IPS-NIHi7 (cell line): Measurements from ENCODE around the gene CRTAC1.

Experiments
- DNase-seq: peaks from one replicate; pipeline ENCODE4 v3.0.0; 2012; ENCODE audit warnings: mixed read lengths; ENCODE audit errors: extremely low spot score

CRTAC1 gene

GRCh38 chr10:97898429-97898828, 132.0 kb downstream of the CRTAC1 start:
- no peak for DNase-seq

- no peak for DNase-seq
These were observed 133.6 kb downstream of the CRTAC1 start for GRCh38 chr10:97896756-97897358.

- DNase-seq, result no peak
These were observed 134.5 kb downstream of the CRTAC1 start for GRCh38 chr10:97895915-97896314.

GRCh38 chr10:97895084-97895483, 135.3 kb downstream of the CRTAC1 start:
- DNase-seq, result no peak

GRCh38 chr10:97894092-97894491, 136.3 kb downstream of the CRTAC1 start:
- DNase-seq, result no peak

- DNase-seq, result no peak
These were observed 137.5 kb downstream of the CRTAC1 start for GRCh38 chr10:97892939-97893338.

GRCh38 chr10:97892506-97892905, 137.9 kb downstream of the CRTAC1 start:
- no peak for DNase-seq

GRCh38 chr10:97891497-97892167, 138.8 kb downstream of the CRTAC1 start:
- DNase-seq, result no peak

GRCh38 chr10:97889461-97890265, 140.8 kb downstream of the CRTAC1 start:
- peak; percentile 88 for DNase-seq

- DNase-seq, result peak; percentile 83
These were observed 141.7 kb downstream of the CRTAC1 start for GRCh38 chr10:97888641-97889262.

- DNase-seq, result no peak
These were observed 142.3 kb downstream of the CRTAC1 start for GRCh38 chr10:97888134-97888533.

- DNase-seq, result no peak
These were observed 143.0 kb downstream of the CRTAC1 start for GRCh38 chr10:97887399-97887798.

- DNase-seq, result no peak
These were observed 144.1 kb downstream of the CRTAC1 start for GRCh38 chr10:97886286-97886685.

GRCh38 chr10:97883092-97883485, 147.3 kb downstream of the CRTAC1 start:
- no peak for DNase-seq

- DNase-seq, result no peak
These were observed 148.0 kb downstream of the CRTAC1 start for GRCh38 chr10:97882142-97883091.

GRCh38 chr10:97880109-97880508, 150.3 kb downstream of the CRTAC1 start:
- no peak for DNase-seq

GRCh38 chr10:97879241-97879640, 151.2 kb downstream of the CRTAC1 start:
- DNase-seq, result no peak

GRCh38 chr10:97876402-97876801, 154.0 kb downstream of the CRTAC1 start:
- peak; percentile 29 for DNase-seq

GRCh38 chr10:97875391-97875790, 155.0 kb downstream of the CRTAC1 start:
- DNase-seq, result no peak

- no peak for DNase-seq
These were observed 156.1 kb downstream of the CRTAC1 start for GRCh38 chr10:97874332-97874731.

GRCh38 chr10:97873569-97873968, 156.9 kb downstream of the CRTAC1 start:
- no peak for DNase-seq
